ENCODE results near the gene PROCR.

PROCR gene

DNA sequence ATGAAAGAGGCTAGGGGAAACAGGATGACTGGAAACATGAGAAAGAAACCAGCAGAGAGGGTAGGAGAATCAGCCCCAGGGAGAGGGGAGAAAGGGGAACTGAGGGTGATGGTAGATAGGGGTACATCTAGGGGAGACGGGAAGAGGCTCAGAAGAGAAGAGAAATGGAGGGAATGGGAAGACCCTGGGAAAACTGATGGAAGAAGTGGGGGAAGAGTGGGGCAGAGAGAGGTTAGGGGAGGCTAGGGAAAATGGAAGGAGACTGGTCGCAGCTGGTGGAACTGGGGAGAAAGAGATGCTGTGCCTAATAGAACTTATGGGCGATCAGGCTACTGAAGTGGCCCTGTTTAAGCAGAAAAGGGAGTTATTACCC, 548 bp downstream of the PROCR start:
- Histone ChIP-seq H2AFZ (ENCODE audit: low read length) (peak overlapping the region; percentile 96), H3K4me3 (ENCODE audit: low read length, poor library complexity, severe bottlenecking) (peak overlapping the region; percentile 72), H3F3A (ENCODE audit: low read depth) (no peaks in the 10 kb centered on the region), H3K9me3 (ENCODE audit: insufficient read depth, low read depth, low read length) (no peaks in the 10 kb centered on the region), H3K4me1 (ENCODE audit: insufficient read depth, low read length, poor library complexity, severe bottlenecking) (peaks cover 16% of the 10 kb centered on the region), H3K4me2 (ENCODE audit: low read depth, low read length, poor library complexity, severe bottlenecking) (peak overlapping the region; percentile 82), H3K36me3 (ENCODE audit: insufficient read depth, low read length) (no peaks in the 10 kb centered on the region), H3K9me2 (replicated peaks; ENCODE audit: low read depth, low read length) (no peaks in the 10 kb centered on the region), H3K79me2 (ENCODE audit: insufficient read depth, low read length) (no peaks in the 10 kb centered on the region), H4K20me1 (ENCODE audit: insufficient read depth, low read length, poor library complexity, severe bottlenecking) (no peaks in the 10 kb centered on the region), H3K27me3 (ENCODE audit: insufficient read depth, low read length, poor library complexity, severe bottlenecking) (no peaks in the 10 kb centered on the region), H3K9ac (ENCODE audit: low read depth, low read length, poor library complexity, severe bottlenecking) (peak overlapping the region; percentile 53)
- no peak for TF ChIP-seq EZH2phosphoT487 (IDR thresholded peaks at IDR 0.05; ENCODE audit: borderline replicate concordance)
- TF ChIP-seq, protein P1, sequence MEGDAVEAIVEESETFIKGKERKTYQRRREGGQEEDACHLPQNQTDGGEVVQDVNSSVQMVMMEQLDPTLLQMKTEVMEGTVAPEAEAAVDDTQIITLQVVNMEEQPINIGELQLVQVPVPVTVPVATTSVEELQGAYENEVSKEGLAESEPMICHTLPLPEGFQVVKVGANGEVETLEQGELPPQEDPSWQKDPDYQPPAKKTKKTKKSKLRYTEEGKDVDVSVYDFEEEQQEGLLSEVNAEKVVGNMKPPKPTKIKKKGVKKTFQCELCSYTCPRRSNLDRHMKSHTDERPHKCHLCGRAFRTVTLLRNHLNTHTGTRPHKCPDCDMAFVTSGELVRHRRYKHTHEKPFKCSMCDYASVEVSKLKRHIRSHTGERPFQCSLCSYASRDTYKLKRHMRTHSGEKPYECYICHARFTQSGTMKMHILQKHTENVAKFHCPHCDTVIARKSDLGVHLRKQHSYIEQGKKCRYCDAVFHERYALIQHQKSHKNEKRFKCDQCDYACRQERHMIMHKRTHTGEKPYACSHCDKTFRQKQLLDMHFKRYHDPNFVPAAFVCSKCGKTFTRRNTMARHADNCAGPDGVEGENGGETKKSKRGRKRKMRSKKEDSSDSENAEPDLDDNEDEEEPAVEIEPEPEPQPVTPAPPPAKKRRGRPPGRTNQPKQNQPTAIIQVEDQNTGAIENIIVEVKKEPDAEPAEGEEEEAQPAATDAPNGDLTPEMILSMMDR (conservative IDR thresholded peaks at IDR 0.05; ENCODE audit: low read length): no peak

DNA sequence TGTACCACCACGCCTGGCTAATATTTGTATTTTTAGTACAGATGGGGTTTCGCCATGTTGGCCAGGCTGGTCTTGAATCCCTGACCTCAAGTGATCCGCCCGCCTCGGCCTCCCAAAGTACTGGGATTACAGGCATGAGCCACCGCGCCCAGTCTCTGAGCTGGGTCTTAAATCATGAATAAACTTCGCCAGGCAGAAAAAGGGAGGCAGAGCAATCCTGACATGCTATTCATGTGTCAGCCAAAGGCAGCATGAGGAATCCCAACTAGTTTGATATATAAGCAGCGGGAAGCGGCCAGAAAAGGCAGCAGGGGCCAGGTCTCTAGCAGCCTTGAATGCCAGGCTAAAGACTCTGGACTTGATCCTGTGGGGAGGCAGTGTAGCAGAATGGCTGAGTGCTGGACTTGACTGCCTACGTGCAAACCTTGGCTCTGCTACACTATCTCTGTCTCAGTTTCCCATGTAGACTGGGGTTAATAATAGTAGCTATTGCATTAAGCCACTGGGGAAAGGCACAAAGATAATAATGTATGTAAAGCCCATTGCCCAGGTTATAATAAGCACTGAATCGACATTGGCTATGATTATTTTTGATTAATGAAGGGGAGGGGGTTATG, 1.8 kb downstream of the PROCR start:
- peaks cover 14% of the 10 kb centered on the region for H3K4me1 ChIP-seq (ENCODE audit: insufficient read depth, low read length, poor library complexity, severe bottlenecking)
- TF ChIP-seq, protein P1 (conservative IDR thresholded peaks at IDR 0.05; ENCODE audit: low read length): no peak
- no peak for TF ChIP-seq EZH2phosphoT487 (IDR thresholded peaks at IDR 0.05; ENCODE audit: borderline replicate concordance)
- H3K79me2 ChIP-seq (ENCODE audit: insufficient read depth, low read length): no peaks in the 10 kb centered on the region
- H3K27me3 ChIP-seq (ENCODE audit: insufficient read depth, low read length, poor library complexity, severe bottlenecking): no peaks in the 10 kb centered on the region
- H3K9me3 ChIP-seq (ENCODE audit: insufficient read depth, low read depth, low read length): no peaks in the 10 kb centered on the region
- no peak overlapping the region for H2AFZ ChIP-seq (ENCODE audit: low read length)
- H3K9ac ChIP-seq (ENCODE audit: low read depth, low read length, poor library complexity, severe bottlenecking): no peak overlapping the region
- no peaks in the 10 kb centered on the region for H4K20me1 ChIP-seq (ENCODE audit: insufficient read depth, low read length, poor library complexity, severe bottlenecking)
- no peaks in the 10 kb centered on the region for H3K36me3 ChIP-seq (ENCODE audit: insufficient read depth, low read length)
- H3F3A ChIP-seq (ENCODE audit: low read depth): no peaks in the 10 kb centered on the region
- no peak overlapping the region for H3K4me2 ChIP-seq (ENCODE audit: low read depth, low read length, poor library complexity, severe bottlenecking)
- no peaks in the 10 kb centered on the region for H3K9me2 ChIP-seq (replicated peaks; ENCODE audit: low read depth, low read length)
- H3K4me3 ChIP-seq (ENCODE audit: low read length, poor library complexity, severe bottlenecking): no peak overlapping the region

DNA sequence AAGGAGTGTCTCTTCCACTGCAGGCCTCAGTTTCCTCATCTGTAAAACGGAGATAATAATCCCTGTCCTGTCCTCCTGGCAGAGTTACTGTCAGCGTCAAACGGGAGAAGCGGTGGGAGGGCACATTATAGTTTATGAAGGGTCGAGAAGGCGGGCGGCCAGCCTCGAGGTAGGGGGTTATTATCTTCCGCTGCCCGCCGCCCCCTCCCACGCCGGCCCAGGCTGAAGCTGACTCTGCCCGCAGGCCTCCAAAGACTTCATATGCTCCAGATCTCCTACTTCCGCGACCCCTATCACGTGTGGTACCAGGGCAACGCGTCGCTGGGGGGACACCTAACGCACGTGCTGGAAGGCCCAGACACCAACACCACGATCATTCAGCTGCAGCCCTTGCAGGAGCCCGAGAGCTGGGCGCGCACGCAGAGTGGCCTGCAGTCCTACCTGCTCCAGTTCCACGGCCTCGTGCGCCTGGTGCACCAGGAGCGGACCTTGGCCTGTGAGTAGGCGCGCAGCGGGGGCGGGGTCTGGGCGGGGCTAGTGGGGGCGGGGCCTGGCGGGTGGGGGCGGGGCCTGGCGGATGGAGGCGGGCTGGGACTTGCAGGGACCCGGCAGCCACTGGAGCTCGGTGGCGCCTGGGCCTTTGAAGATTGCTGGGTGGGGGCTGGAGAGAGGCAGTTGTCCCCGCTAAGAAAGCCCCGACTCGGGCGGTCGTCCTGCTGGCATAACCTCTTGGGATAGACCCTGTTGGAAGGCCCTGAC, 2.8 kb downstream of the PROCR start:
- Histone ChIP-seq H3K79me2 (ENCODE audit: insufficient read depth, low read length) (no peaks in the 10 kb centered on the region), H3K9me2 (replicated peaks; ENCODE audit: low read depth, low read length) (no peaks in the 10 kb centered on the region), H3K4me3 (ENCODE audit: low read length, poor library complexity, severe bottlenecking) (no peak overlapping the region), H3K36me3 (ENCODE audit: insufficient read depth, low read length) (no peaks in the 10 kb centered on the region), H3K9me3 (ENCODE audit: insufficient read depth, low read depth, low read length) (no peaks in the 10 kb centered on the region), H4K20me1 (ENCODE audit: insufficient read depth, low read length, poor library complexity, severe bottlenecking) (no peaks in the 10 kb centered on the region), H3F3A (ENCODE audit: low read depth) (no peaks in the 10 kb centered on the region), H3K27me3 (ENCODE audit: insufficient read depth, low read length, poor library complexity, severe bottlenecking) (no peaks in the 10 kb centered on the region), H2AFZ (ENCODE audit: low read length) (no peak overlapping the region), H3K4me1 (ENCODE audit: insufficient read depth, low read length, poor library complexity, severe bottlenecking) (peaks cover 14% of the 10 kb centered on the region), H3K9ac (ENCODE audit: low read depth, low read length, poor library complexity, severe bottlenecking) (no peak overlapping the region), H3K4me2 (ENCODE audit: low read depth, low read length, poor library complexity, severe bottlenecking) (no peak overlapping the region)
- no peak for TF ChIP-seq EZH2phosphoT487 (IDR thresholded peaks at IDR 0.05; ENCODE audit: borderline replicate concordance)
- TF ChIP-seq, protein P1 (conservative IDR thresholded peaks at IDR 0.05; ENCODE audit: low read length): no peak

Data from Loucy (cell line).